ENCODE measurements around the gene CNN2.

The CNN2 gene

GRCh38 chr19:1068009-1069001, 41.9 kb downstream of the CNN2 start:
- no peak for DNase-seq

GRCh38 chr19:1069009-1069779, 42.8 kb downstream of the CNN2 start:
- peak in 1 of 2 donors; percentile 46 for DNase-seq

GRCh38 chr19:1070576-1070930, 44.1 kb downstream of the CNN2 start:
- DNase-seq = no peak

GRCh38 chr19:1070931-1071791, 44.8 kb downstream of the CNN2 start:
- no peak for DNase-seq

DNA sequence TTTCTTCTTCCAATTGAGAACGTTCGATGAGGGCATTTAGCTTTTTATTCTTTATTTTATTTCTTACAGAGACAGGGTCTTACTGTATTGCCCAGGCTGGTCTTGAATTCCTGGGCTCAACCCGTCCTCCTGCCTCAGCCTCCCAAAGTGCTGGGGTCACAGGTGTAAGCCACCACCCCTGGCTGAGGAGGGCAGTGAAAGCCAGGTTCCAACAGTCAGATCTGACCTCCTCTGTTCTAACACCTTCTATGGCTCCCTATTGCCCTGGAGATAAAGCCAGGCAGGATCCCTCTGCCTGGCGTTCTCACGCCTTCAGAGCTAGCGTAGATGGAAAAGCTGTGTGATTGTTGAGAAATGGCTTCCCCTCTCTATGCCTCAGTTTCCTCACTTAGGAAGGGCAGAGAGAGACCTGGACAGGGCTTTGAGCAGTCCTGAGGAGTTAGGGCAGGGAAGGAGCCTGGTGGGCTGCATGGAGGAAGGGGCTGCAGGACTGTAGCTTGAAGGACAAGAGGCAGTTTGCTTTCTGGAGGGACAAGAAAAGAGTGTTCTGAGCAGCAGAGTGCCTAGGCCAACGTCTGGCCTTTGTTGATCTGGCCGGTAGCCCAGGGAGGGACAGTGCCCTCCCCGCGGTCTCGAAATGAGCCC, 46.1 kb downstream of the CNN2 start:
- DNase-seq = no peak

DNA sequence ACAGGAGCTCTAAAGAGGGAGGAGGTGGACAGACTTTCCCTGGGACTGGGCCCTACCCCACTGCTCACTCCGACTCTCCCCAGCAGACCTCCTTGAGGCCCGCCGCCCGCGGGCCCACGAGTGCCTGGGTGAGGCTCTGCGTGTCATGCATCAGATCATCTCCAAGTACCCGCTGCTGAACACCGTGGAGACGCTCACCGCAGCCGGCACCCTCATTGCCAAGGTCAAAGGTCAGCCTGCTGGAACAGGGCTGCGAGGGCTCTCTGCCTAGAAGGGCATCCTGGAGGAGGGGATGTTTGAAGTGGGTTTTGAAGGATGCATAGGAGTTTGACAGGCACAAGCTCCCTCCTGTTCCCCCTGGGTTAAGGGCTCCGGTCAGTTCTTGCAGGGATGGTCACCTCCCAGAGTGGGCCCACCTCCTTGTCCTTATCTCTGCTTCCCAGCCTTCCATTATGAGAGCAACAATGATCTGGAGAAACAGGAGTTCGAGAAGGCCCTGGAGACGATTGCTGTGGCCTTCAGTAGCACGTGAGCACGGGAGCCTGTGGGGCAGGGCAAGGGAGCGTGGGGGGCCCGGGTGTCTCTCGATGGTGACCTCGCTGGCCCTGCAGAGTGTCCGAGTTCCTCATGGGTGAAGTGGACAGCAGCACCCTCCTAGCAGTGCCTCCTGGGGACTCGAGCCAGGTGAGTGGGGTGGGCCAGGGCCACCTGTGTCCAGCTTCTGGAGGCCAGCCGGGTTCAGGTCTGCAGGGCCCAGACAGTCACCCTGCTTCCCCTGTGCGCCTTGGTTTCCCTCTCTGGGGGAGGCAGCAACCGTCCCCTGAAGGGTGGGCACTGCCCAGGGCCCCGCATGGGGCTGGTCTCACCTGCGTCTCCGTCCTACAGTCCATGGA, 46.9 kb downstream of the CNN2 start:
- DNase-seq = no peak

GRCh38 chr19:1073956-1074517, 47.6 kb downstream of the CNN2 start:
- DNase-seq = no peak

GRCh38 chr19:1074544-1075283, 48.3 kb downstream of the CNN2 start:
- peak; percentile 71 to 78 for DNase-seq

DNA sequence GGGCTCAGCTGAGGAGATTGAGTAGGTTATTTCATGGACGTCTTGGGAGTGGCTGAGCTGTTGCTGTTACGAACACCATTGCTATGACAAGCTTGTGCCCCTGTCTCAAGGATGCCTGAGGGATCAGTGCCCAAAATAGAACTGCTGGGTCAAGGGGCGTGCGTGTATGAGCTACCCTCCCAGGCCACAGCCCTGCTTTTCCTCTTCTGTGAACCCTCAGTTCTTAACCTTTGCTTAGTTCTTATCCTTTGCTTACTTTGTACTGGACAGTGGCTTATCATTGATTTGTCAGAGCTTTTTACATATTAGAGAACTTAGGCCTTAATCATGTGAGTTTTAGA, 49.6 kb downstream of the CNN2 start:
- no peak for DNase-seq

- peak; percentile 78 to 81 for DNase-seq
Measured at GRCh38 chr19:1076951-1077350, 50.5 kb downstream of the CNN2 start.

DNA sequence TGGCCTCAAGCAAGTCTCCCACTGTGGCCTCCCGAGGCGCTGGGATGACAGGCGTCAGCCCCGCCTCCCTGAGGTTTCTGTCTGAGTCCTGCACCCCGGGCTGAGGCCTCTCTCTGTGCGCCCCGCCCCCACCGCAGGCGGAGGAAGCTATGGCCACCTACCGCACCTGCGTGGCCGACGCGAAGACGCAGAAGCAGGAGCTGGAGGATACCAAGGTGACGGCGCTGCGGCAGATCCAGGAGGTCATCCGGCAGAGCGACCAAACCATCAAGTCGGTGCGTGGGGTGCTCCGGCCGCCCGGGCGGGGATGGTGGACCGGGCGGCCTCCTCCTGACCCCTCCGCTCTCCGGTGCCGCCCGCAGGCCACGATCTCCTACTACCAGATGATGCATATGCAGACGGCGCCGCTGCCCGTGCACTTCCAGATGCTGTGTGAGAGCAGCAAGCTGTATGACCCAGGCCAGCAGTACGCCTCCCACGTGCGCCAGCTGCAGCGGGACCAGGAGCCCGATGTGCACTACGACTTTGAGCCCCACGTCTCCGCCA, 53.2 kb downstream of the CNN2 start:
- peak; percentile 64 to 74 for DNase-seq

DNA sequence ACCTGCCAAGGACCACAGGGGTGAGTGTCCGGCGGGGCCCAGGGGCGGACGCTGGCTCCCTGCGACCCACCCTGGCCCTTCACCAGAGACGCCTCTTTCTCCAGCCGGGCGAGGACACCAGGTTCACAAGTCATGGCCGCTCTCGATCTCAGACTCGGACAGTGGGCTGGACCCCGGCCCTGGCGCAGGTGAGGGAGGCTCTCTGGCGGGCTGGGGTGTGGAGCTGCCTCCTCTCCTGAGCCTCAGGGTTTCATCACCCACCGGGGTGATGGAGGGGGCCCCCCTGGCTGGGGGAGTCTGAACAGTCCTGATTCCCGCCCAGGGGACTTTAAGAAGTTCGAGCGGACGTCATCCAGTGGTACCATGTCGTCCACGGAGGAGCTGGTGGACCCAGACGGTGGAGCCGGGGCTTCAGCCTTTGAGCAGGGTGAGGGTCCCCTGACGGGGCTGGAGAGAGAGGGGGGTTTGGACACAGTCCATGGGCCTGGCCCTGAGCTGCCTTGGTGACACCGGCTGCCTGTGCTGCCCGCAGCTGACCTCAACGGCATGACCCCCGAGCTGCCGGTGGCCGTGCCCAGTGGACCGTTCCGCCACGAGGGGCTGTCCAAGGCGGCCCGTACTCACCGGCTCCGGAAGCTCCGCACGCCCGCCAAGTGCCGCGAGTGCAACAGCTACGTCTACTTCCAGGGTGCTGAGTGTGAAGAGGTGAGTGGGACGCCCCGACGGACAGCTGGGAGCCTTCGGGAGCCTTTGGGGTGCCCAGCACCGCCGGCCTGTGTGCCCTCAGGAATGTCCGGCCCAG, 54.2 kb downstream of the CNN2 start:
- DNase-seq = no peak

DNA sequence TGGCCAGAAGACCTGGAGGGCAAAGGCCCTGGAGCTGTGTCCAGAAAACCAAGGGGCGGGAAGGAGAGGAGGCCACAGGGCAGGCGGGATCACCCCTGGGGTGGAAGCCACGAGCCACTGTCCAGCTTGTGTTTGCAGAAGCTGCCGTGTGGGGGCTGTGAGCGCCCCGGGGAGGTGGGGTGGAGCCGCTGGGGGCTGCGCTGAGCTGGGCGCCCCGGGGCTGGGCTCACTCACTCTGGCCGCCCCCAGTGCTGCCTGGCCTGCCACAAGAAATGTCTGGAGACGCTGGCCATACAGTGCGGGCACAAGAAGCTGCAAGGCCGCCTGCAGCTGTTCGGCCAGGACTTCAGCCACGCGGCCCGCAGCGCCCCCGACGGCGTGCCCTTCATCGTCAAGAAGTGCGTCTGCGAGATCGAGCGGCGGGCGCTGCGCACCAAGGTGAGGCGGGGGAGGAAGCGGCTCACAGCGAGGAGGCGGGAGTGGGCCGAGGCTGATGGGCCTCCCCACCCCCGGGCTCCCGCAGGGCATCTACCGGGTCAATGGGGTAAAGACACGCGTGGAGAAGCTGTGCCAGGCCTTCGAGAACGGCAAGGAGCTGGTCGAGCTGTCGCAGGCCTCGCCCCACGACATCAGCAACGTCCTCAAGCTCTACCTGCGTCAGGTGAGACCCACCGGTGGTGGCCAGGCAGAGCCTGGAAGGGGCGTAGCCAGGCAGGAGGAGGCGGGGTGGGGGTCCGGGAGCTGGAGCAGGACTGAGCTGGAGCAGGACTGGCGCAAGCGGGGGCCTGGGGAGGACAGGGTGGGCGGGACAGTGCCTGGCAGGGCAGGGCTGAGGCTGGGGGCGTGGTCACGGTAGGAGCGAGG, 55.1 kb downstream of the CNN2 start:
- no peak for DNase-seq

DNA sequence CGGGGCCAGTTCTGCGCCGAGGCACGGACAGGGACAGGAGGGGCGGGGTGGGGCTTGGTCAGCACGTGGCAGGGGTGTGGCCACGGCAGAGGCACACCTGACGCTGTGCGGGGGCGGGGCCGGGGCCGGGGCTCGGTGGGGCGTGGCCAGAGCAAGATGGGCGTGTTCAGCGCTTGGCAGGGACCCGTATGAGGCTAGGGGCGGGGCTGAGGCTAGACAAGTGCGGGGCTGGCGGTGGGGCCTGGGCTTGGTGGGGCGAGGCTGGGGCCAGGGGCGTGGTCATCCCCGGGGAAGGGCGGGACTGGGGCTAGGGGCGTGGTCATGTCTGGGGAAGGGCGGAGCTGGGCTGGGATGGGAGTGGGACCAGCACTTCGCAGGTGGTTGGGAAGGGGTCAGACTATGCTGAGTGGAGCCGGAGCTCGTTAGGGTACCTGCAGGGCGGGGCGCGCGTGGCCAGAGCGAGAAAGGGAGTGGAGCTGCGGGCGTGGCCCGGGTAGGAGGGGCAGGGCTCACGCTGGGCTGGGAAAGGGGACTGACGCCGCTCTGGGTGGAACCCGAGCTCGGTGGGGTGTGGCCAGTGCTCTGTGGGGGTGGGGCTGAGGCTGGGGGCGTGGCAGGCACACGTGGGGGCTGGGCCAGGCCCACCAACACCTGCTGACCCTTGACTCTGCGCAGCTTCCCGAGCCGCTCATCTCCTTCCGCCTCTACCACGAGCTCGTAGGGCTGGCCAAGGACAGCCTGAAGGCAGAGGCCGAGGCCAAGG, 55.9 kb downstream of the CNN2 start:
- DNase-seq = peak; percentile 64 to 79

DNA sequence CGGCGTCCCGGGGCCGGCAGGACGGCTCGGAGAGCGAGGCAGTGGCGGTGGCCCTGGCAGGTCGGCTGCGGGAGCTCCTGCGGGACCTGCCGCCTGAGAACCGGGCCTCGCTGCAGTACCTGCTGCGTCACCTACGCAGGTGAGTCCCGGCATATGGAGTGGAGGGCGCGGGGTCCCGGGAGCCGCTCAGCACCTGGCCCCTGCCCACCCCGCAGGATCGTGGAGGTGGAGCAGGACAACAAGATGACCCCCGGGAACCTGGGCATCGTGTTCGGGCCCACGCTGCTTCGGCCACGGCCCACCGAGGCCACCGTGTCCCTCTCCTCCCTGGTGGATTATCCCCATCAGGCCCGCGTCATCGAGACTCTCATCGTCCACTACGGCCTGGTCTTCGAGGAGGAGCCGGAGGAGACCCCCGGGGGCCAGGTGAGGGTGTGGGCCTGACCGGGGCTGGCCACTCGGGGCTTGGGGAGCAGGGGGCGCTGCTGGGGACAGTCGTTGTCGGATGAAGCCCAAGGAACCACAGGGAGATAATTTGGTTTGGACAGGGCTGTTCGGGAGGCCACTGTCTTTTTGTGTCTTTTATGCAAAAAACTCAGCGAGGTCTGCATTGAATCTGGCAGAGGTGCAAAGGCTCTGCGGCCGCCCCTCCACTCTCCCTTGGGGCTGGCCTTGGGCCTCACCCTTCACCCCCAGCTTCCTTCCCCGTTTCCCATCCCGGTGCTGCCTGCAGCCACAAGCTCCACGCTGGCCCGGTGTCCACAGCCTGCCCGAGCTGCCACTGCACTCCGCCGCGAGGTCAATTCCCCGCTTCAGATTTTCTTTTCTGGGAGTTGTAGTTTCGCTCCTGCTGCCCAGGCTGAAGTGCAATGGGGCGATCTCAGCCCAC, 56.8 kb downstream of the CNN2 start:
- no peak for DNase-seq
